ENCODE results near the gene ITPR3.

DNA sequence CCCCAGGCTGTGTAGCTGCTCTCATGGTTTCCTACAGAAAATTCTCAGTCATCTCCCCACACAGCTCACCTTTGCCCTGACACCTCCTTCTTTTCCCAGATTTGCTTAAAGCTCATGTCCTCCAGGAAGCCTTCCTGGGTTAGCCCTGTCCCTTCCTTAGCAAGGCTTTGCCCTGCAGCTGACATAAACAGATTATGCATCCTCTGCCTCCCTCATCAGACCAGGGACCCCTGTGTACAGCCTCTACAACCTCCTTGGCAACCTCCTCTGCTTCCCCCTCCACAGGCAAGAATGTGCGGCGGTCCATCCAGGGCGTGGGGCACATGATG is 50.6 kb downstream of the ITPR3 start:
- TF ChIP-seq, protein P1, sequence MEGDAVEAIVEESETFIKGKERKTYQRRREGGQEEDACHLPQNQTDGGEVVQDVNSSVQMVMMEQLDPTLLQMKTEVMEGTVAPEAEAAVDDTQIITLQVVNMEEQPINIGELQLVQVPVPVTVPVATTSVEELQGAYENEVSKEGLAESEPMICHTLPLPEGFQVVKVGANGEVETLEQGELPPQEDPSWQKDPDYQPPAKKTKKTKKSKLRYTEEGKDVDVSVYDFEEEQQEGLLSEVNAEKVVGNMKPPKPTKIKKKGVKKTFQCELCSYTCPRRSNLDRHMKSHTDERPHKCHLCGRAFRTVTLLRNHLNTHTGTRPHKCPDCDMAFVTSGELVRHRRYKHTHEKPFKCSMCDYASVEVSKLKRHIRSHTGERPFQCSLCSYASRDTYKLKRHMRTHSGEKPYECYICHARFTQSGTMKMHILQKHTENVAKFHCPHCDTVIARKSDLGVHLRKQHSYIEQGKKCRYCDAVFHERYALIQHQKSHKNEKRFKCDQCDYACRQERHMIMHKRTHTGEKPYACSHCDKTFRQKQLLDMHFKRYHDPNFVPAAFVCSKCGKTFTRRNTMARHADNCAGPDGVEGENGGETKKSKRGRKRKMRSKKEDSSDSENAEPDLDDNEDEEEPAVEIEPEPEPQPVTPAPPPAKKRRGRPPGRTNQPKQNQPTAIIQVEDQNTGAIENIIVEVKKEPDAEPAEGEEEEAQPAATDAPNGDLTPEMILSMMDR (conservative IDR thresholded peaks at IDR 0.05; ENCODE audit: low read length) = no peak
- no peak for TF ChIP-seq EZH2phosphoT487 (IDR thresholded peaks at IDR 0.05; ENCODE audit: borderline replicate concordance)
